HG02852 (cell line): ENCODE data around the gene SUMO3.
A peak's percentile ranks its signal among the peaks of the same experiment; 100 is the strongest.
"Not testable (repeated sequence)": the region's sequence is repeated elsewhere in the genome, so short reads cannot be mapped to it uniquely, and the experiment has no call there.

Source experiments
- ATAC-seq: cut with Tn5 transposase; IDR thresholded peaks from one replicate; pipeline ENCODE4 v1.9.1; 2021; ENCODE audit warnings: mild to moderate bottlenecking, moderate library complexity; ENCODE audit not compliant: unreplicated experiment

SUMO3 gene

GRCh38 chr21:44847261-44848056, 29.6 kb upstream of the SUMO3 start:
- no peak for ATAC-seq

GRCh38 chr21:44846485-44847260, 28.8 kb upstream of the SUMO3 start:
- ATAC-seq: no peak

GRCh38 chr21:44846224-44846484, 28.3 kb upstream of the SUMO3 start:
- ATAC-seq: no peak

- peak; percentile 43 for ATAC-seq
Measured at GRCh38 chr21:44845418-44846223, 27.8 kb upstream of the SUMO3 start.

- ATAC-seq: no peak
Measured at GRCh38 chr21:44844256-44844655, 26.4 kb upstream of the SUMO3 start.

- ATAC-seq: no peak
Measured at GRCh38 chr21:44842721-44843445, 25.0 kb upstream of the SUMO3 start.

- ATAC-seq: no peak
Measured at GRCh38 chr21:44842087-44842486, 24.2 kb upstream of the SUMO3 start.

GRCh38 chr21:44840771-44841170, 22.9 kb upstream of the SUMO3 start:
- no peak for ATAC-seq

GRCh38 chr21:44838951-44839350, 21.1 kb upstream of the SUMO3 start:
- ATAC-seq: no peak

- ATAC-seq: no peak
Measured at GRCh38 chr21:44838039-44838895, 20.4 kb upstream of the SUMO3 start.

- ATAC-seq: no peak
Measured at GRCh38 chr21:44837537-44837936, 19.7 kb upstream of the SUMO3 start.

GRCh38 chr21:44836666-44837471, 19.0 kb upstream of the SUMO3 start:
- no peak for ATAC-seq

- no peak for ATAC-seq
Measured at GRCh38 chr21:44836349-44836665, 18.4 kb upstream of the SUMO3 start.

- no peak for ATAC-seq
Measured at GRCh38 chr21:44835647-44835973, 17.7 kb upstream of the SUMO3 start.

GRCh38 chr21:44834951-44835646, 17.2 kb upstream of the SUMO3 start:
- ATAC-seq: no peak

- no peak for ATAC-seq
Measured at GRCh38 chr21:44834231-44834950, 16.5 kb upstream of the SUMO3 start.

- ATAC-seq: no peak
Measured at GRCh38 chr21:44833663-44834062, 15.8 kb upstream of the SUMO3 start.

GRCh38 chr21:44832516-44833255, 14.8 kb upstream of the SUMO3 start:
- ATAC-seq: not testable (repeated sequence)
